ENCODE data around the gene LPCAT2.

The LPCAT2 gene

DNA sequence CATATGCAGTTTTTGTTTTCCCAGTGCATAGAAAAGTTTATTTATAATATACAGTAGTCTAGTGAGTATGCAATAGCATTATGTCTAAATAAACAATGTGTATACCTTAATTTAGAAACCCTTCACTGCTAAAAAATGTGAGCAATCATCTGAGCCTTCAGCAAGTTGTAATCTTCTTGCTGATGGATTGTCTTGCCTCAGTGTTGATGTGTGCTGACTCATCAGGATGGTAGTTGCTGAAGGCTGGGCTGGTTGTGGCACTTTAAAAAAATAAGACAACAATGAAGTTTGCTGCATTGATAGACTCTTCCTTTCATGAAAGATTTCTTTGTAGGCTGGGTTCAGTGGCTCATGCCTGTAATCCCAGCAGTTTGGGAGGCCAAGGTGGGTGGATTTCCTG, 43.7 kb downstream of the LPCAT2 start:
- DNase-seq (ENCODE audit: low read depth, low spot score): no peak

DNA sequence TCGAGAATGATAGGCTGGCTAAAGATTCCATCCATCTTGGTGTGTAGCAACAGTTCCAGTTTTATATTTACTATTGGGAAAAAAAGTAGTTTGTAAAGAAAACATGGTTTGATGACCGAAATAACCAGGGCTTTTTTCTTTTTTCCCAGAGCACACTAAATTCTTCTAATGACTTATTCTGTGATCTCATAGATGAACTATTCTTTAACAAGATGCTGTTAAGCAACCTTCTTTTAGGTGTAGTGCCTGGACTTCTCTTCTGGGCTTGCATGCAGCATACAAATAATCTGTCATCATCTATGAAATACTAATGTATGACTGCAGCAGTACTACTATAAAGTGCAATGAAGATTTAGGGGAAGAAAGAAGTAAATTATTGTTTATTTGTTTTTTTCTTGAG, 46.6 kb downstream of the LPCAT2 start:
- no peak for DNase-seq (ENCODE audit: low read depth, low spot score)

DNA sequence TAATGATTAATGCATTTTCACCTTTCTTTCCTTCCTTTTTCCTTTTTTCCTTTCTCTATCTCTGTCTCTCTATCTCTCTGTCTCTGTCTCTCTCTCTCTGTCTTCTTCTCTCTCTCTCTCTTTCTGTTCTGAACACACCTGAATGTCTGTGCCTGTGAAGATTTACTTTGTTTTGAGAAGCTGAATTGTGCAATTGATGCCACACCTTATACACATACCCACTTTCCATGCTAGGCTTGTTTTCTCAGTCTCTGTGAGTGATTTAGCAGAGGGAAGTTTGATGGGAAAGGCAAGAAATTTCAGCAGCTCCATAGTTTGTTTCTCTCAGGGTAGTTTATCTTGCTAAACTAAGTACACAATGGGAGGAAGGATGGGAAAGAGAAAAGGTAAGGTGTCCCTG, 48.3 kb downstream of the LPCAT2 start:
- no peak for DNase-seq (ENCODE audit: low read depth, low spot score)

DNA sequence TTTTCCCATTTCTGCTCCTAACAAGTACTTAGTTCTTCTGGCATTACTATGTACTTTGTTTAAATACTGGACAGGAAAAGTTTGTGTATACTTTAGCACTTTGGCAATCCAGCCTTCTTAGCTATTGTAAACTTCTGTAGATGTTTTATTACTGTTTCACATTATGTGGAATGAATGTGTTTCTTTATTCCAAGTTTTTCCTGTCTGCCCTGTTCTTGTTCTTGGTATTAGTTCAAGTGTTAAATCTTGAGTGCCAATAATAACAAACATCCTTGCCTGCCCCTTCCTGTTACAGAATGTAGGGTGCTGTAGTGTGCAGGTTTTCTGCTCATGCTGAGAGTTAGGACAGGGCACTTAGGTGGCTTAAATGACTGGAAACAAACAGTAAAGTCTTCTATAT, 50.4 kb downstream of the LPCAT2 start:
- no peak for DNase-seq (ENCODE audit: low read depth, low spot score)

DNA sequence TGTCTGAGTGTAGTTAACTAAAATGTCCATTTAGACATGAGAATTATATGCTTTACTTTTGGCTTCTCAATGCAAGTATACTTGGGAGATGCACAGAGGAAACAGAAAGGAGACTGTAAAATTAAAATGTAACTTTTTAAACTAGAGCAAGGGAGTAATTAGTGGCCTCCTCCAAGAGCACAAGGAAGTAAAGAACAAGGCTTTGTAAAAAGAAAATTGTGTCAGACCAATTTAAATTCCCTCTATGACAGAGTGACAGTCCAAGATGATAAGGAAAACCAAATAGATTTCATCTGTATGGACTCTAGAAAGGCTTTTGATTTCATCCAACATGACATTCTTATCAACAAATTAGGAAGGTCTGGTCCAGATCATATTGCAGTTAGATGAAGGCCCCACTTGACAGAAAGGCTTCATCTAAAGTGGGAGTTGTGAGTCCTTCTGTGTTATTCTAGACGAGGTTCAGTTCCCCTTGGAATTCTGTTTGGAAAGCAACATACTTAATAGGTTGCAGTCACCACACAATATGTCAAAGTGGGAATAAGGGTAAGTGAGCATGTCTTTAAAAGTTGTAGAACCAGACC, 51.2 kb downstream of the LPCAT2 start:
- DNase-seq (ENCODE audit: low read depth, low spot score): no peak

DNA sequence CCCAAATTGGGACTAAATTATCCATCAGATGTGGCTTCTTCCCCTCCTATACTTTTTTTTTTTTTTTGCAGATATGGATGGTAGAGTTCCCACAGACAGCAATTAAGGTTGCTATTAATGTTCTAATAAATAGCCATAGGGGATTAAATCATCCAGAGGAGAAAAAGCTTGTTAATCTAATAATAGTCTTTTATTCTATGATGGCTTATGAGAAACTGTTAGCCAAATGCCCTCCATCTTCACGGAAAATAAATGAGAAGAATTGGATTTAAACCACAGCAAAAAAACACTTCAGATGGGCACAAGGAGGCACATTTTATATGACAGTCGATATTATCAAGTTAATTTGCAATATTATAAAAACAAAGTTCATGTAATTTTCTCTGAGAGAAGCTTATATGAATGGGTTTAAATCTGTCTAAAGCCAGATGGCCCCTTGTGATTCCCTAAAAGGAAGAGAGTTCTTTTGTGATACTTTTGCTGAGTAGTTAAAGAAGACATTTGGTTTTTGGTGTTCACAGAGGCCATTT, 52.5 kb downstream of the LPCAT2 start:
- DNase-seq (ENCODE audit: low read depth, low spot score): no peak

DNA sequence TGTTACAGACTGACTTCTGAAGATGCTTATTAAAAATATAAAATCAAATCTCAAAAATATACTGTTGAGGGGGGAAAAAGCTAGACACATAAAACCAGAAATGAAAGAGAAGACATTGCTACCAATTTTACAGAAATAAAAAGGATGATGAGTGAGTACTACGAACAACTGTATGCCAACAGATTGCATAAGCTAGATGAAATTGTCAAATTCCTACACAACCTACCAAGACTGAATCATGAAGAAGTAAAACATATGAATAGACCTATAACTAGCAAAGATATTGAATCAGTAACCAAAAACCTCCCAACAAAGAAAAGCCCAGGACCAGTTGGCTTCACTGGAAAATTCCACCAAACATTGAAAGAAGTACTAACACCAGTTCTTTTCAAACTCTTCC, 54.1 kb downstream of the LPCAT2 start:
- no peak for DNase-seq (ENCODE audit: low read depth, low spot score)

DNA sequence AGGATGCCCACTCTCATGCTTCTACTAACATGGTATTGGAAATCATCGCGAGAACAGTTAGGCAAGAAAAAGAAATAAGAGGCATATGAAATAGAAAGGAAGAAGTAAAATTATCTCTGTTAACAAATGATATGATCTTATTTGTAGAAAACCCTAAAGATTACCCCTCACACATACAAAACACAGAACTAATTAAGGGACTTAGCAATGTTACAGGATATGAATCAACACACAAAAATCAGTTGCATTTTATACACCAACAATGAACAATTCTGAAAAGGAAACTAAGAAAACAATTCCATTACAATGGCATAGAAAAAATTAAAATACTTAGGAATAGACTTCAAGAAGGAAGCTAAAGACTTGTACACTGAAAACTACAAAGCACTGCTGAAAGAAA, 54.9 kb downstream of the LPCAT2 start:
- DNase-seq (ENCODE audit: low read depth, low spot score): no peak

DNA sequence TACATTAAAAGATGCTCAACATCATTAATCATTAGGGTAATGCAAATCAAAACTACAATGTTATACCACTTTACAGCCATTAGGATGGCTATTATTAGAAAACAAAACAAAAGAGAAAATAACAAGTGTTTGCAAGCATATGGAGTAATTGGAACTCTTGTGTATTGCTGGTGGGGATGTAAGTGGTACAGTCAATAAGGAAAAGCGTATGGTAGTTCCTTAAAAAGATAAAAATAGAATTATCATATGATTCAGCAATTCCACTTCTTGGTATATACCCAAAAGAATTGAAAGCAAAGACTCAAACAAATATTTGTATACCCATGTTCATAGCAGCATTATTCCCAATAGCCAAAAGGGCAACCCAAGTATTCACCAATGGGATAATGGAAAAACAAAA, 56.2 kb downstream of the LPCAT2 start:
- no peak for DNase-seq (ENCODE audit: low read depth, low spot score)

DNA sequence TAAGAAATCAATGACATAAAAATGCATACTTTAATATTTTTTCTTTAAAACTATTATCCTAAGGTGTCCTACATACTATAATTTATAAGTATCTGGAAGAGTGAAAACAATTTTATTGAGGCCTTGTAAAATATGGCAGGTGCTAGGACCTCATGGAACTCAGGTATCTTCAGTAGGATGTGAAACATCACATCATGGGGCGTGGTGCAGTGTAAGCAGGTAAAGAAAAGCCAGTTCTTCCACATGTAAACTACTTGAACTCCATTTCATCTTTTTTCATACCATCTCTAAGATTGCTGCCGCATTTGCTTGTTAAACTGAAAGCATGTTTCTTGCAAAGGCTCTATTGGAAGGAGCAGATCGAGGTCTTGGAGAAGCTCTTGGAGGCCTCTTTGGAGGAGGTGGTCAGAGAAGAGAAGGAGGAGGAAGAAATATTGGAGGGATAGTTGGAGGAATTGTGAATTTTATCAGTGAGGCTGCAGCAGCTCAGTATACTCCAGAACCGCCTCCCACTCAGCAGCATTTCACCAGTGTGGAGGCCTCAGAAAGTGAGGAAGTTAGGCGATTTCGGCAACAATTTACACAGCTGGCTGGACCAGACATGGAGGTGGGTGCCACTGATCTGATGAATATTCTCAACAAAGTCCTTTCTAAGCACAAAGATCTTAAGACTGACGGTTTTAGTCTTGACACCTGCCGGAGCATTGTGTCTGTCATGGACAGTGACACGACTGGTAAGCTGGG, 57.7 kb downstream of the LPCAT2 start, which contains the start of gene CAPNS2:
Gene CAPNS2, plus strand, starts transcription at position 253 of the 744 bp plus-strand sequence. Its CDS starts 73 bp downstream, at position 326.
- no peak for DNase-seq (ENCODE audit: low read depth, low spot score)

DNA sequence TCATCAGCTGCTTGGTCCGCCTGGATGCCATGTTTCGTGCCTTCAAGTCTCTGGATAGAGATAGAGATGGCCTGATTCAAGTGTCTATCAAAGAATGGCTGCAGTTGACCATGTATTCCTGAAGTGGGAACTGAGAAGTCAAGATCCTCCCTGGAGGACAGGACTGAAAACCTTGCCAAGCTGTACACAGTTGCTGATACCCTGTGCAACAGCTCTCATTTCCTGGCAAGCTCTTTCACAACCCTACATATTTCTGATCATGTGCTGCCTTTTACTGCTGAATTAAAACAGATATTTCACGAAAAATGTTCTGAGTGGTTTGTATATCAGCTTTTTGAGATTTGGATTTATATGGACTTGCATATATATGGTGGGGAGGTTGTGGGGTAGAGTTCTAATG, 58.5 kb downstream of the LPCAT2 start:
- DNase-seq (ENCODE audit: low read depth, low spot score): no peak

DNA sequence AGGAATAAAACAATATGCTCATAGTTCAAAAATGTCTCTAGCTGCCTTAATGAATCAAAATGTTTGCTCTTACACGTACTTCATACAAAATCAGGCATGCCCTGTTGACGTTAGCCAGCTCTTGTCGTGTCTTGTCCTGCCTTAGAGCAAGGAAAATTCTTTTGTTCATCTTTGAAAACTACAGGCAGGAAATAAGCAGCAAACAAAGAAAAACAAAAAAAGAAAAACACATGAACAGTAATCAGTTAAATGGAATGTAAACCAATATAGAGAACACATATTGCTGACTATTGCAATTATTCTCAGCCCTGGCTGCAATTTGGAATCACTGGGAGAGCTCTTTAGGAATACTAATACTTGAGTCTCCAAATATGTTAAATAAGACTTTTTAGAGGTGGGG, 59.3 kb downstream of the LPCAT2 start:
- DNase-seq (ENCODE audit: low read depth, low spot score): no peak

DNA sequence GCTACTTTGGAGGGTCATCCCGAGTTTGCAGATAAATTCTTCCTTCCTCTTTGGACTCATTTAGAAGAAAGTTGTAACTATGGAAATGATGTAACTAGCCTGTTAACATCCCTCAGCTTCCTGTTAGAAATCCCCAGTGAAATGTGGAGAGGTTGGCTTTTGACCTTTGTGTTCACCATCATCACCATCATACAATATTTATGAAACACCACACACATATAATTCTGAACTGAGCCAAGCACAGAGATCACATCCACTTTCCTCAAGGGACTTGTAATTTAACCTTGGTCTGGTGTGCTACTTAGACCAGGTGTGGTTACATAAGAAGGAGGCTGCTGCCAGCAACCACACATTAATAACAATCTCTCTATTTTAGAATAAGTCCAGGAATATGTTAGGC, 60.2 kb downstream of the LPCAT2 start:
- DNase-seq (ENCODE audit: low read depth, low spot score): no peak

DNA sequence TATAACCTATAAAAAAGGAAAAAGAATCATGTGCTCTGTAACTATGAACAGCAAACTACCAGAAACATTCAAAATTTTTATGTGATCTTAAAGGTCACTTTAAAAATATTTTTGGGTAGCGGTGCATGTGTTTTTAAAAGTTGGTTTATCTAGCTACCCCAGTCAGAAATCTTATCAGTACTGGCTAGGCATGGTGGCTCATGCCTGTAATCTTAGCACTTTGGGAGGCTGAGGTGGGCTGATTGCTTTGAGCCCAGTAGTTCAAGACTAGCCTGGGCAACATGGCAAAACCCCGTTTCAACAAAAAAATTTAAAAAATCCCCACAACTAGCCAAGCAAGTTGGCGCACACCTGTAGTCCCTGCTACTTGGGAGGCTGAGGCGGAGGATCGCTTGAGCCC, 61.3 kb downstream of the LPCAT2 start:
- DNase-seq (ENCODE audit: low read depth, low spot score): no peak

DNA sequence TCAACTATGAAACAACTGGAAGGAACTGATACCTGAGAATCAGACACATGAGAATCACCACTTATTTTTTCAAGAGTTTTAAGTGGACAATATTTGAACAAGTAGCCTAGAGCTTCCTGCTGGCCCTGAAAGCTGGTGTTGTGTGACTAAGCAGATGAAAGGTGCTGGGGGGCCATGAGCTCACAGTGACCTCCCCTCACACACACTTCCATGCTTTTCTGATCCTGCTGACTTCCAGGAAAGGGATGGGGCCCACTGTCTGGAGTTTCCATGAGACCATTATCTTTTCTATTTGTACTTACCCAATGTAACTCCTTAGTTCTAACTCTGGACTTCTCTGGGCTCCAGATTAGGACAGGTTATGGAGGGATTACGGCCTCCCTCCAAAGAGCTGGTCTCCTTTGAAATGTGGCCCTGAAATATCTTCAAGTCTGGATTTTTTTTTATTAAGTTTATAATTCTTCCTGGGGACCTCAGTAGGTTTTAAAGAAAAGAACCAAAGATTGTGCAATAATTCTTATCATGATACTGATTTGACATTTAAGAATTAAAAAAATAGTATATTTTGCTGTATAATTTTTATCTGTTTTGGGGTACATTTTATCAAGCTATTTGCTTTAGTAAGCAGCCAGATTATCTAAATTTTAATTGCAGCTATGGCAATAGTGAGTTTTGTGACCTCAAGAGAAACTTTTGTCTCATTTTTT, 62.5 kb downstream of the LPCAT2 start:
- no peak for DNase-seq (ENCODE audit: low read depth, low spot score)

DNA sequence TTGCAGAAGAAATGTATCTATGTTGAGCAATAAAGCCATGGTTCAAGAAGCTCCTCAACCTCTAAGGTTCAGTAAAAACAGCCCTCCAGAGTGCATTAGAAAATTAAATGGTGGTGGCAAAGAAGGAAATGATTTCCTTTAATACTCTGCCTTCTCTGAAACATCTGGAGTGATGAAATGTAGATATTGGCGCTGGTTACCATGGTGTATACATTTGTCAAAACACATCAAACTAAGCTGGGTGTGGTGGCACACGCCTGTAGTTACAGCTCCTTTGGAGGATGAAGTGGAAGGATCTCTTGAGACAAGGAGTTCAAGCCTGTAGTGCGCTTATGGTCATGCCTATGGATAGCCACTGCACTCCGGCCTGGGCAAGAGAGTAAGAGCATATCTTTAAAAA, 63.6 kb downstream of the LPCAT2 start:
- DNase-seq (ENCODE audit: low read depth, low spot score): no peak

DNA sequence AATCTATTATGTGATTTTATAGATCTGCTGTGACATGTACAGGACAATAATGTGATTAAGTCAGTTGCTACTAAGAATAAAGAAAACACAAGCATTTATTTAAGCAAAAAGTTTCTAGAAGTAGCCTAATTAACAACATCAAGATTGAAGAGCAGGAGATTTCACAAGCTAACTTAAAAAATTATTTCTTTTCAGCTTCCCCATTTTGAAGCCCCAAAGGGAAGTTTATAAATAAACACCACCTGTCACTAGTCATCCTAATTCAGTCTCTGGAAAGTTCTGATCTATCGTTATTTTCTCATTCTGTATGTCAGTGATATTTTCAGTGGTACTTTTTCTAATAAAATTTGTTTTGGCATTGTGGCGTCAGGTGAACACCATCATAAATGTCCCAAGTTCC, 65.9 kb downstream of the LPCAT2 start:
- DNase-seq (ENCODE audit: low read depth, low spot score): no peak

DNA sequence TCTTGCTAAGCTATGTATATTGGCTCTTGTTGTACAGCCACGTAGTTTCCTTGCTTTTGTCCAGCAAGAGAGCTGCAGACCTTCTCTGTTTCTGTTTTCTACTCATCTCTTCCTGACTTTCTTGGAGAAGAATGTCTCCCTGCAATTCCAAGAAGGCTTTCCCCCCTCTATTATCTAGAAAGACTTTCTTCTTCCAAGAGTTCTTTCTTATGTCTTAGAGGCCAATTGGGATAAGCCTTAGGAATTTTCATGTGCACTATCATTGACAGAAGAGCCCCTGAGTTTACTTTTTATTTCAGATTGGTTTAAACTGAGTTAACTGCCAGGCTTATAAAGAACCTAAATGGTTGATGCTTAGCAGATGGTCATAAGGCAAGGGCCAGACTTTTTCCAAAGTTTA, 66.6 kb downstream of the LPCAT2 start:
- DNase-seq (ENCODE audit: low read depth, low spot score): no peak

DNA sequence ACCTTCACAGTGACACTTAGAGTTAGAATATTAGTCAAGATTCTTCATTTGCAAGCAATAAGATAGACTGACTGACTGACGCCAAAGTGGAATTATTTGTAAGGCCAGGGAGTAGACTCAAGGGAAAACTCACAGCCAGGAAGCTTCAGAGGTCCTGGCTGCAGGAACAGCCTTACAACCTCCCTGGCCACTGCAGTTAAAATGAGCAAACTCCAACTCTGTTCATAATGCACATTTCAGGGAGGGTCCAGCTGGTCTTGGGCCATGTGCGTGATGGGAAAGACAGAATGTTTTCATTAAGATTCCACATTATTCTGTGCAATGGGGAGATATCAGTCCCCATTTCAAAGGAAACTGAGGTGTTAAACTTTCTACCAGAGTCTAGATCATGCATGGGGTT, 67.5 kb downstream of the LPCAT2 start:
- no peak for DNase-seq (ENCODE audit: low read depth, low spot score)

DNA sequence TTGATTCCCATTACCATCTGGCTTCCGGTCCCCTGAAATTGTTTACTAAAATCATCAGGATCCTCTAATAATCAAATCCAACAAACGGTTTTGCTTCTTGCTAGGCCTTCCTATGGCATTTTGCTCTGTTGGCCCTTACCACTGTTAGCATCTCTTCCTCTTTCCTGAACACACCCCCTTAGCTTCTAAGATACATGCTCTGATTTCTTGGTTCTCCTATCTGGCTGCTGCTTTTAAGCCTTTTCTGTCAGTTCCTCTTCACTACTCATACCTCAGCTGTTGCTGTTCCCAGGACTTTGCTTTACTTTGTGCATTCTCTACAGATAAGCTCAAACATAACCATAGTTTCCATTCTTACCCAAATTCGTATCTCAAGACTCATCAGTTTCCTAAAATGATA, 69.0 kb downstream of the LPCAT2 start:
- DNase-seq (ENCODE audit: low read depth, low spot score): no peak

DNA sequence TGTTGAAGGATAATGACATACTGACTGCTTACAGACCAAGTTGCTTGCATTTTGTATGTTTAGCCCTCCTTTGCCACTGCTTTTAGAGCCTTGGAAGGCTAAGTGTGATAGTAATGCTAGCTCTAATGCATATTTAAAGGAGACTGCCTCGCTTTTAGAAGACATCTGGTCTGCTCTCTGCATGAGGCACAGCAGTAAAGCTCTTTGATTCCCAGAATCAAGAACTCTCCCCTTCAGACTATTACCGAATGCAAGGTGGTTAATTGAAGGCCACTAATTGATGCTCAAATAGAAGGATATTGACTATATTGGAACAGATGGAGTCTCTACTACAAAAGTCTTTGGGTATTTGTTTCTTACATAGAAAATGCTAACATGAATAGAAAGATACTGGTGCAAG, 76.8 kb downstream of the LPCAT2 start:
- DNase-seq (ENCODE audit: low read depth, low spot score): no peak

DNA sequence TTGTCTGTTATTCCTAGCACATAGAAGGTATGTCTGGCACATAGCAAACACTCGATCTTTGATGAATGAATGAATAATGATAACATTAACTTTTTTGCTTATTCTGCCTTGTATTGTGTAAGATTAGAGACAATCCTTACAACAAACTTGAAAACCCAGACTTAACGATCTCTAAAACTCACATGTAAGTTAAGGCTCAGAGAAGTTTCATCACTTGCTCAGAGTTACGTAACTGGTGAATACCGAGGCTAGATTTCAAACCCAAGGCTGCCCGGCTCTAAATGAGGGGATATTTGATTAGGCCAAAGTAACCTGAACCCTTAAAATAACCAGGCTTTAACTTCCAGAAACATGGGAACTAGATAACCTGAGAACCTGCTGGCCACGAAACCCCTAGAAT, 79.9 kb downstream of the LPCAT2 start:
- no peak for DNase-seq (ENCODE audit: low read depth, low spot score)

DNA sequence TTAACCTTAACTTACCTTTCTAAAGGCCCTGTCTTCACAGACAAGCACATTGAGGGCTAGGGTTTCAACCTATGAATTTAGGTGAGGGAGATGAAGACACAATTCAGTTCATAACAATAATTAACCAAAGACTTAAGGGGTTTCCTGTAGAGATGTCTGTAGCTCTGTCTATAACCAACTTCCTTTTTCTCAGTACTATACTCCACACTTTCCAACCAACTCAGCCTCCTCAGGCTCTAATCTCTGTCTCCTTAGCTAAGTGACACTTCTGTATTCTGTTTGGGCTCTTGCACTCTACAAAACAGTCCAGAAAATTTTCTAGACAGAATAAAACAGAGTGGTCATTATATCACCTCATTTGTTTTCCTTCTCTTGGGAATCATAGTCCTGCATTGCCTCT, 83.4 kb downstream of the LPCAT2 start:
- no peak for DNase-seq (ENCODE audit: low read depth, low spot score)
